ENCODE results near the gene FGA.

DNA sequence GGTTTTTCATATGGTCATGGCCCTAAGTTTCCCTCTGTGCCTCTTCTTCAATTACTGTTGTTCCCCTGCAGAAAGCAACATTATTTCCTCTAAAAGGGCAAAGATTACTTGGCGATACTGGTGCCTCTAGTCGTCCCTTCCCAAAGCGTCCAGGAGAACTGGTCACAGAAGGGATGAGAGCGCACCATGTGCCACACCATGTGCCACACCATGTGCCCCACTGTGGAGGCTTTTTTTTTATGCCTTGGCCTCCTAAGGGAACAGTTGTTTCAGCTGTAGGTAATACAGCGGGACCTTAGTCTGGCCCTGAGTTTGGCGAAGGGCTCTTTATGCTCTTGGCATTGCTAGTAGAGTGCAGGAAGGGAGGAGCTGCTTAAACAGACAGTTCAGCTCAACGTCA lies 33.5 kb upstream of the FGA start:
- TF ChIP-seq, protein P1, sequence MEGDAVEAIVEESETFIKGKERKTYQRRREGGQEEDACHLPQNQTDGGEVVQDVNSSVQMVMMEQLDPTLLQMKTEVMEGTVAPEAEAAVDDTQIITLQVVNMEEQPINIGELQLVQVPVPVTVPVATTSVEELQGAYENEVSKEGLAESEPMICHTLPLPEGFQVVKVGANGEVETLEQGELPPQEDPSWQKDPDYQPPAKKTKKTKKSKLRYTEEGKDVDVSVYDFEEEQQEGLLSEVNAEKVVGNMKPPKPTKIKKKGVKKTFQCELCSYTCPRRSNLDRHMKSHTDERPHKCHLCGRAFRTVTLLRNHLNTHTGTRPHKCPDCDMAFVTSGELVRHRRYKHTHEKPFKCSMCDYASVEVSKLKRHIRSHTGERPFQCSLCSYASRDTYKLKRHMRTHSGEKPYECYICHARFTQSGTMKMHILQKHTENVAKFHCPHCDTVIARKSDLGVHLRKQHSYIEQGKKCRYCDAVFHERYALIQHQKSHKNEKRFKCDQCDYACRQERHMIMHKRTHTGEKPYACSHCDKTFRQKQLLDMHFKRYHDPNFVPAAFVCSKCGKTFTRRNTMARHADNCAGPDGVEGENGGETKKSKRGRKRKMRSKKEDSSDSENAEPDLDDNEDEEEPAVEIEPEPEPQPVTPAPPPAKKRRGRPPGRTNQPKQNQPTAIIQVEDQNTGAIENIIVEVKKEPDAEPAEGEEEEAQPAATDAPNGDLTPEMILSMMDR (IDR thresholded peaks at IDR 0.05) = no peak
- no peak for TF ChIP-seq POLR2A (IDR thresholded peaks at IDR 0.05)

Measured in ovary (tissue), 3 donors.